Measurements from ENCODE around the gene PEMT.
"Not testable (repeated sequence)": the region's sequence is repeated elsewhere in the genome, so short reads cannot be mapped to it uniquely, and the experiment has no call there.

The PEMT gene

DNA sequence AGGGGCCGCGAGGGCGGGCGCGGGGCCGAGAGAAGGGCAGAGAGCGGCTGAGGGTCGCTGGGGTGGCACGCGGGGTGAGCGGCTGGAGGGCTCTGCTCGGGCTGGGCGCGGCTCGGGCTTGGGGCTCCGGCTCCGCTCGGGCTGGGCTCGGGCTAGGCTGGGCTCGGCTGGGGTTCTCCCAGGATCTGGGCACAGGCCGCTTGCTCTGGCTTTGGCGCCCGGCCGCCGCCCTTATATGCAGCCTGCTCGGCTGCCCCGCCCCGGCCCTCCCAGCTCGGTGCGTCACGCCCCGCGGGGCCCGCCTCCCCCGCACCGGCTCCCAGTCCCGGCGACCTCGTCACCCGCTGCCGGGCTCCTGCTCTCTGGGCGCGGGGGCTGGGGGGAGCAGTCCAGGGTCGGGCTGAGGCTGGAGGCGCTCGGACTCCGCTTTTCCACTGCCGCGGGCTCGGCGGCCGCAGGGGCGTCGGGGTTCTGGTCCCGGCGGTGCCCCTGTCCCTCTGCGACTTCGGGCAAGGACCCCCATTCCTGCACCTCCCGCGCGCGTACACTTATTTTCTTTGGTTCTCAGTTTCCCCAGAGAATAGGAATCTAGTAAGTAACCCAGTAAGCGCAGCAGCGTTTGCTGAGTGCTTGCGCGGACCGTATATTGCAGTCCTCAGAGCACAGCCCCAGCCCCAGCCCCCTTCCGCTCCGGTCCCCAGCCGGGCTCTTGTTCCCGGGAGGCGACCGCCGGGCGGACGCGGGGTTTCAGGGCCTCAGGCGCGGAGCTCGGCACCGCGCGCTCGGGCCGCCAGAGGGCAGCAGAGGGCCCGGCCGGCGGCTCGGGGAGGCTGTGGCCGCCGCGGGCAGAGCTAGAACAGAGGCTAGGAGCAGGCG is 95.1 kb downstream of the PEMT start, which contains the start of gene RASD1:
Gene RASD1, minus strand, starts transcription at position 207 of the 876 bp plus-strand sequence. CDS start 214 bp downstream, outside the sequence.
- Mint-ChIP-seq H3K4me1 (ENCODE audit: low read depth) (peaks cover 4% of the 10 kb centered on the region), H3K27ac (no peak within 1 kb of the TSS), H3K36me3 (ENCODE audit: low read depth) (peaks cover 7% of the 10 kb centered on the region), H3K9me3 (no peaks in the 10 kb centered on the region), H3K27me3 (ENCODE audit: low read depth) (peaks cover 18% of the 10 kb centered on the region), H3K4me3 (peak within 1 kb of the TSS; percentile 87)

DNA sequence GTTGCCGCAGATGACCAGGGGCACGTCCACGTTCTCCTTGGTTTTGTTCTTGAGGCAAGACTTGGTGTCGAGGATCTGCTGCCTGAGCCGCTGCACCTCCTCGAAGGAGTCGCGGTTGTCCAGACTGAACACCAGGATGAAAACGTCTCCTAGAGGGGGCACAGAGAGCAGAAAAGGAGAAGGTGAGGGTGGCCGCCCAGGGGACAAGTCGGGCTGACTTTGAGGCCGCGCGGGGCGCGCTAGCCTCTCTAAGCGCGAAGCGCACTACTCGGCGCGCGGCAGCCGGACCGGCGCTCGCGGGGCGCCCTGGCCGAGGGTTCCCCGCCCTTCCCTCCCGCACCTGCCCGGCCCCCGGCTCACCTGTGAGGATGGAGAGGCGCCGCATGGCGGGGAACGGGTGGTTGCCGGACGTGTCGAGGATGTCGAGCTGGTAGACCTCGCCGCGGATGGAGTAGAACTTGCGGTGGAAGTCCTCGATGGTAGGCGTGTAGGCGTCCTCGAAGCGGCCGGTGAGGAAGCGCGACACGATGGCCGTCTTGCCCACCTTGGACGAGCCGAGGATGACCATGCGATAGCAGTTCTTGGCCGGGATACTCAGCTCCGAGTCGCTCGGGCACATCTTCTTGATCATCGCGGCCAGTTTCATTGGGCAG is 95.8 kb downstream of the PEMT start:
- Mint-ChIP-seq H3K4me3 (peak overlapping the region; percentile 87), H3K27ac (no peak overlapping the region), H3K9me3 (no peaks in the 10 kb centered on the region), H3K4me1 (ENCODE audit: low read depth) (peaks cover 4% of the 10 kb centered on the region), H3K27me3 (ENCODE audit: low read depth) (peaks cover 18% of the 10 kb centered on the region), H3K36me3 (ENCODE audit: low read depth) (peaks cover 7% of the 10 kb centered on the region)

GRCh38 chr17:17494870-17495535 is 96.5 kb downstream of the PEMT start:
- H3K4me3 Mint-ChIP-seq, result peak overlapping the region; percentile 87
- H3K4me1 Mint-ChIP-seq (ENCODE audit: low read depth), result peaks cover 4% of the 10 kb centered on the region
- peaks cover 18% of the 10 kb centered on the region for H3K27me3 Mint-ChIP-seq (ENCODE audit: low read depth)
- no peaks in the 10 kb centered on the region for H3K9me3 Mint-ChIP-seq
- H3K27ac Mint-ChIP-seq, result no peak overlapping the region
- H3K36me3 Mint-ChIP-seq (ENCODE audit: low read depth), result peaks cover 7% of the 10 kb centered on the region

GRCh38 chr17:17494499-17494869 is 97.0 kb downstream of the PEMT start:
- H3K4me3 Mint-ChIP-seq, result no peak overlapping the region
- peaks cover 18% of the 10 kb centered on the region for H3K27me3 Mint-ChIP-seq (ENCODE audit: low read depth)
- H3K36me3 Mint-ChIP-seq (ENCODE audit: low read depth), result peaks cover 7% of the 10 kb centered on the region
- H3K4me1 Mint-ChIP-seq (ENCODE audit: low read depth), result peaks cover 6% of the 10 kb centered on the region
- H3K27ac Mint-ChIP-seq, result no peak overlapping the region
- no peaks in the 10 kb centered on the region for H3K9me3 Mint-ChIP-seq

DNA sequence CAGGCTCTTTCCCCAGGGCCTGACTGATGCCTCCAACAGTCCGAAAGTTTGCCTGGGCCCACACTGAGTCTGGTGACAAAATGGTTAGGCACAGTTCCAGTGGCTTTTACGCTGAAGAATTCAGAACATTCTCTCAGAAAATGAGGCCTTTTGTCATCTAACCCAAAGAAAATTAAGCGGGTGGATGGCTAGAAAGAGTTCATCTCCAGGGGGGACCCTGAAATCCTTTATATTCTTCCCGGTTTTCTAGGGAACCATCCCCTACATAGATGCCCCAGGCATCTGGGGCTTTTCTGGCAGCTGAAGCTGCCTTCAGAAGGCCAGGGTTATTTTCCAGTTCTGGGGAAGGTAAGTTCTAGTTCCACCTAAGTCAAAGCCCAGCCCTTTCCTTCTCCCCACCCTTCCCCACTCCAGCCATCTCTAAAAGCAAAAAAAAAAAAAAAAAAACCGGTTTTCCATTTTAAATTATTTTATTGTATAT is 97.5 kb downstream of the PEMT start:
- H3K9me3 Mint-ChIP-seq, result no peaks in the 10 kb centered on the region
- H3K4me3 Mint-ChIP-seq, result no peak overlapping the region
- H3K36me3 Mint-ChIP-seq (ENCODE audit: low read depth), result peaks cover 7% of the 10 kb centered on the region
- H3K27me3 Mint-ChIP-seq (ENCODE audit: low read depth), result peaks cover 18% of the 10 kb centered on the region
- H3K27ac Mint-ChIP-seq, result no peak overlapping the region
- peaks cover 6% of the 10 kb centered on the region for H3K4me1 Mint-ChIP-seq (ENCODE audit: low read depth)

- no peaks in the 10 kb centered on the region for H3K9me3 Mint-ChIP-seq
- peaks cover 18% of the 10 kb centered on the region for H3K27me3 Mint-ChIP-seq (ENCODE audit: low read depth)
- no peak overlapping the region for H3K27ac Mint-ChIP-seq
- H3K4me1 Mint-ChIP-seq (ENCODE audit: low read depth), result peaks cover 6% of the 10 kb centered on the region
- H3K4me3 Mint-ChIP-seq, result no peak overlapping the region
- peaks cover 7% of the 10 kb centered on the region for H3K36me3 Mint-ChIP-seq (ENCODE audit: low read depth)
Measured at GRCh38 chr17:17493249-17493985, 98.1 kb downstream of the PEMT start.

DNA sequence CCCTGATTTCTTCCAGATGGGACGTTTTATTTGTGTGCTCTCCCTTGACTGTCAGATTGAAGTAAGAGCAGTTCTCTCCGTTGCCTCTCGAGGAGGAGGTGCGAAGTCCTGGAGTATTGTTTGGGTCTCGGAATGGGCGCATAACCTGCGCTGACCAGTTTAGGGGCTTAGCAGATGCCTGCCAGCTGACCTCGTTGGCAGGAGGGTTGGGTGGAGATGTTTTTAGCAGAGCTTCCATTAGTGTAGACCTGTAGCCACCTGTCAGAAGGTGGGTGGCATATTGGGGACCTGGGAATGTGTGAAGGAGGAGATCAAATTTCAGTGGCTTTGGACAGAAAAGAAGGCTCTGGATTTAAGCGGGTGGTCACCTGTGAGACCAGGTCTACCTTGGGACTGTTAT is 98.9 kb downstream of the PEMT start:
- Mint-ChIP-seq H3K27ac (no peak overlapping the region), H3K4me3 (no peak overlapping the region), H3K9me3 (no peaks in the 10 kb centered on the region), H3K27me3 (ENCODE audit: low read depth) (peaks cover 18% of the 10 kb centered on the region), H3K4me1 (ENCODE audit: low read depth) (peaks cover 6% of the 10 kb centered on the region), H3K36me3 (ENCODE audit: low read depth) (peaks cover 12% of the 10 kb centered on the region)

- Mint-ChIP-seq H3K4me3 (no peak overlapping the region), H3K9me3 (no peaks in the 10 kb centered on the region), H3K4me1 (ENCODE audit: low read depth) (peaks cover 9% of the 10 kb centered on the region), H3K27me3 (ENCODE audit: low read depth) (peaks cover 18% of the 10 kb centered on the region), H3K27ac (no peak overlapping the region), H3K36me3 (ENCODE audit: low read depth) (peaks cover 17% of the 10 kb centered on the region)
Measured at GRCh38 chr17:17492085-17492484, 99.4 kb downstream of the PEMT start.

DNA sequence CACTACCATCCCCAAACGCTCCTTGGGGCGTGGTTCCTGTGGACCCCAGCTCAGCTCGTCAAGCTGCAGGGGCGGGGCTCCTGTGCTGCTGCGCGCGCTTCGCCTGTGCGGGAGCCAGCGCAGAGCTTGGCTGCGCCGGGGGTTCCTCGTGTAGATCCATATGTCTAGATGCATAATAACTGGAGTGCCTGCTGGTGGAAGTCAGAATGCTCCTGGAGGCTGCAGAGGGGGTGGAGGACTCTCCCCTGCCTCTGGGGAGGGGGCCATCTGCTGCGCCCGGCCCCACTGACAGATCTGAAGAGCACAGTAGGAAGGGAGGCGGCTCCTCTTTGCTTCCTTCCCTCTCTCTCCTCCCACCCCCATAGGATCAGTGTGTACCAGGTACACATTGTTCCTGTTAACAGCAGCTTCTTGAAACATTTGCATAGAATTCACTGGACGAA is 99.9 kb downstream of the PEMT start:
- Mint-ChIP-seq H3K4me1 (ENCODE audit: low read depth) (peaks cover 11% of the 10 kb centered on the region), H3K27me3 (ENCODE audit: low read depth) (peaks cover 18% of the 10 kb centered on the region), H3K4me3 (no peak overlapping the region), H3K9me3 (no peaks in the 10 kb centered on the region), H3K36me3 (ENCODE audit: low read depth) (peaks cover 21% of the 10 kb centered on the region), H3K27ac (no peak overlapping the region)

DNA sequence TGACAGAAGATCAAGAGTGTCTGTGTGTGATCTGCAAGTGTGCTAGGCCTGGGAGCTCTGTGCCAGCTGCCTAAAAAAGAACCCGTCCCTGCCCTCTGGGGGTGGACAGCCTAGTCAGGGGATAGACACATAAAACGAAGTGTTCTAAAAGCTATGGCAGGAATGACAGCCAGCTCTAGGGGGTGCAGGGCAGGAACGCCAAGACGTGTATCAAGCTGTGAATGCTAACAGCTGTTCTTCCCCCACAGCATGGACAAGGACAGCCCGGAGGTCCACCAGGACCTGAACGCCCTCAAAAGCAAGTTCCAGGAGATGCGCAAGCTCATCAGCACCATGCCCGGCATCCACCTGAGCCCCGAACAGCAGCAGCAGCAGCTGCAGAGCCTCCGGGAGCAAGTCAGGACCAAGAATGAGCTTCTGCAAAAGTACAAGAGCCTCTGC is 100.5 kb downstream of the PEMT start:
- H3K27ac Mint-ChIP-seq, result no peak overlapping the region
- peaks cover 11% of the 10 kb centered on the region for H3K4me1 Mint-ChIP-seq (ENCODE audit: low read depth)
- H3K36me3 Mint-ChIP-seq (ENCODE audit: low read depth), result peaks cover 21% of the 10 kb centered on the region
- H3K9me3 Mint-ChIP-seq, result no peaks in the 10 kb centered on the region
- H3K27me3 Mint-ChIP-seq (ENCODE audit: low read depth), result peaks cover 18% of the 10 kb centered on the region
- H3K4me3 Mint-ChIP-seq, result no peak overlapping the region

GRCh38 chr17:17487998-17488397 is 103.5 kb downstream of the PEMT start:
- no peak overlapping the region for H3K27ac Mint-ChIP-seq
- H3K4me3 Mint-ChIP-seq, result no peak overlapping the region
- peaks cover 28% of the 10 kb centered on the region for H3K36me3 Mint-ChIP-seq (ENCODE audit: low read depth)

GRCh38 chr17:17486416-17486815 is 105.1 kb downstream of the PEMT start:
- H3K27me3 Mint-ChIP-seq (ENCODE audit: low read depth); H3K27ac Mint-ChIP-seq; H3K4me3 Mint-ChIP-seq; H3K9me3 Mint-ChIP-seq: not testable (repeated sequence)
- Mint-ChIP-seq H3K36me3 (ENCODE audit: low read depth) (peaks cover 22% of the 10 kb centered on the region), H3K4me1 (ENCODE audit: low read depth) (peaks cover 20% of the 10 kb centered on the region)

More at GRCh38 chr17:17487998-17488397, 103.5 kb downstream of the PEMT start:
- H3K9me3 Mint-ChIP-seq, result no peaks in the 10 kb centered on the region
- H3K27me3 Mint-ChIP-seq (ENCODE audit: low read depth), result no peaks in the 10 kb centered on the region
- H3K4me1 Mint-ChIP-seq (ENCODE audit: low read depth), result peaks cover 14% of the 10 kb centered on the region

- no peaks in the 10 kb centered on the region for H3K27me3 Mint-ChIP-seq (ENCODE audit: low read depth)
- H3K36me3 Mint-ChIP-seq (ENCODE audit: low read depth), result peaks cover 22% of the 10 kb centered on the region
- H3K9me3 Mint-ChIP-seq, result no peaks in the 10 kb centered on the region
- H3K4me3 Mint-ChIP-seq, result no peak overlapping the region
- H3K27ac Mint-ChIP-seq, result no peak overlapping the region
- H3K4me1 Mint-ChIP-seq (ENCODE audit: low read depth), result peaks cover 27% of the 10 kb centered on the region
Measured at GRCh38 chr17:17485420-17485819, 106.1 kb downstream of the PEMT start.

DNA sequence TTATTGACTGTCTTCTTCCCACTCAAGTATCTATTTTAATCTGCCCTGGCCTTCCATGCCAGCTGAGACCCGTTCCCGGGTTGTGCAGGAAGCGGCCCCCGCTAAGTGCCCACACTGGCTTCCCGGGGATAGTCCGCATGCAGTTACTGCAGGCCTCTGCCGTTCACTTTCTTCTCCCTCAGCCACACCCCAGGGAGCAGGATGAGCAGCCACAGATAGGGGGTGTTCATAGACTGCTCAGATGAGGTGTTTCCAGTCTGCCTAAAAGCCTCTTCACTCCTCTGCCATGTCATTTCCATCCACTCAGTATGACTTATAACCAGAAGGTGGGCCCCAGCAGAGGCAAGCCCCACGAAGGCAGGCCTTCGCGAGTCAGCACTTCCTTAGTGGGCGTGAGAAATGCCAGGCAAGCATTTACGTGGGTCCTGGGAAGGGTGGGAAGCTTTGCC is 107.0 kb downstream of the PEMT start:
- Mint-ChIP-seq H3K27me3 (ENCODE audit: low read depth) (no peaks in the 10 kb centered on the region), H3K9me3 (no peaks in the 10 kb centered on the region), H3K4me3 (no peak overlapping the region)

More for the DNA sequence above, 107.0 kb downstream of the PEMT start:
- Mint-ChIP-seq H3K27ac (peak overlapping the region; percentile 52), H3K4me1 (ENCODE audit: low read depth) (peaks cover 27% of the 10 kb centered on the region), H3K36me3 (ENCODE audit: low read depth) (peaks cover 22% of the 10 kb centered on the region)
